Activated CD8-positive, alpha-beta memory T cell treated with anti-CD3 and anti-CD28 coated beads for 48 hours (primary cell): Measurements from ENCODE around the gene HECTD2.
"Not testable (repeated sequence)": the region's sequence is repeated elsewhere in the genome, so short reads cannot be mapped to it uniquely, and the experiment has no call there.

Experiments used
- DNase-seq, 3 experiments: peaks; one replicate each; pipeline ENCODE4 v3.0.0-alpha.2; 2020; ENCODE audit warnings: low read depth in 2 of 3, low spot score in 2 of 3

HECTD2 gene

GRCh38 chr10:91472911-91473310 is 62.8 kb downstream of the HECTD2 start:
- DNase-seq: no peak

- no peak for DNase-seq
These were observed 63.9 kb downstream of the HECTD2 start for GRCh38 chr10:91474009-91474408.

GRCh38 chr10:91477236-91477635 is 67.1 kb downstream of the HECTD2 start:
- DNase-seq: no peak

- no peak for DNase-seq
These were observed 69.4 kb downstream of the HECTD2 start for GRCh38 chr10:91479583-91479982.

GRCh38 chr10:91487911-91488582 is 77.9 kb downstream of the HECTD2 start:
- DNase-seq: no peak

- no peak for DNase-seq
These were observed 83.2 kb downstream of the HECTD2 start for GRCh38 chr10:91493313-91493712.

- no peak for DNase-seq
These were observed 85.3 kb downstream of the HECTD2 start for GRCh38 chr10:91495402-91495801.

- DNase-seq: no peak
These were observed 85.9 kb downstream of the HECTD2 start for GRCh38 chr10:91496016-91496415.

GRCh38 chr10:91511549-91512330 is 101.6 kb downstream of the HECTD2 start:
- DNase-seq: no peak

GRCh38 chr10:91512458-91512857 is 102.3 kb downstream of the HECTD2 start:
- DNase-seq: no peak

GRCh38 chr10:91513598-91514424 is 103.7 kb downstream of the HECTD2 start:
- no peak for DNase-seq

GRCh38 chr10:91514787-91515186 is 104.6 kb downstream of the HECTD2 start:
- DNase-seq: no peak

- no peak for DNase-seq
These were observed 107.2 kb downstream of the HECTD2 start for GRCh38 chr10:91517394-91517793.

- DNase-seq: no peak
These were observed 109.9 kb downstream of the HECTD2 start for GRCh38 chr10:91519899-91520514.

- DNase-seq: no peak
These were observed 110.5 kb downstream of the HECTD2 start for GRCh38 chr10:91520661-91521060.

- DNase-seq: no peak
These were observed 111.3 kb downstream of the HECTD2 start for GRCh38 chr10:91521439-91521838.

GRCh38 chr10:91525896-91526712 is 116.0 kb downstream of the HECTD2 start:
- DNase-seq: no peak

- no peak for DNase-seq
These were observed 117.9 kb downstream of the HECTD2 start for GRCh38 chr10:91528080-91528479.

- DNase-seq: no peak
These were observed 118.6 kb downstream of the HECTD2 start for GRCh38 chr10:91528768-91529167.

GRCh38 chr10:91534789-91535188 is 124.6 kb downstream of the HECTD2 start:
- not testable (repeated sequence) for DNase-seq
